ENCODE measurements around the gene TREH.

DNA sequence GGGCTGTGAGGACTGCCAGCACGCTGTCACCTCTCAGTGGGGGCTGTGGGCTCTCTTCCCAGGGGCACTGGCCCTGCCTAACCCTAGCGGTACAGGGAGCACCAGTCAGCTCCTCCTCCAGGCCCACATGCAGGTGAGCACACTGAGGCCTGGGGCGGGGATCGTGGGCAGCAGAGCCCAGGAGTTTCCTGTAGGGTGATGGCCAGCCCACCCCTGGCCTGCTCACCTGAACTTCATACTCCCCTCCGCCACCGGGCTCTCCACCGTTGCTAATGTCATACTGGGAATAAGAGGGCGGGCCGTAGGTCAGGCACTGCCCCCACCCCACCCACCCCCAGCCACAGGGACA, 10.0 kb upstream of the TREH start:
- TF ChIP-seq EZH2phosphoT487 (IDR thresholded peaks at IDR 0.05; ENCODE audit: unreplicated experiment) = no peak
- TF ChIP-seq, protein P1, sequence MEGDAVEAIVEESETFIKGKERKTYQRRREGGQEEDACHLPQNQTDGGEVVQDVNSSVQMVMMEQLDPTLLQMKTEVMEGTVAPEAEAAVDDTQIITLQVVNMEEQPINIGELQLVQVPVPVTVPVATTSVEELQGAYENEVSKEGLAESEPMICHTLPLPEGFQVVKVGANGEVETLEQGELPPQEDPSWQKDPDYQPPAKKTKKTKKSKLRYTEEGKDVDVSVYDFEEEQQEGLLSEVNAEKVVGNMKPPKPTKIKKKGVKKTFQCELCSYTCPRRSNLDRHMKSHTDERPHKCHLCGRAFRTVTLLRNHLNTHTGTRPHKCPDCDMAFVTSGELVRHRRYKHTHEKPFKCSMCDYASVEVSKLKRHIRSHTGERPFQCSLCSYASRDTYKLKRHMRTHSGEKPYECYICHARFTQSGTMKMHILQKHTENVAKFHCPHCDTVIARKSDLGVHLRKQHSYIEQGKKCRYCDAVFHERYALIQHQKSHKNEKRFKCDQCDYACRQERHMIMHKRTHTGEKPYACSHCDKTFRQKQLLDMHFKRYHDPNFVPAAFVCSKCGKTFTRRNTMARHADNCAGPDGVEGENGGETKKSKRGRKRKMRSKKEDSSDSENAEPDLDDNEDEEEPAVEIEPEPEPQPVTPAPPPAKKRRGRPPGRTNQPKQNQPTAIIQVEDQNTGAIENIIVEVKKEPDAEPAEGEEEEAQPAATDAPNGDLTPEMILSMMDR (conservative IDR thresholded peaks at IDR 0.05; ENCODE audit: low read depth in 2 of 2) = no peak
- TF ChIP-seq EZH2 (IDR thresholded peaks at IDR 0.05; ENCODE audit: low read depth, unreplicated experiment) = no peak
